Fibroblast of peridontal ligament (primary cell): Measurements from ENCODE around the gene YBX2.

Experiments used
- DNase-seq: peaks from one replicate; pipeline ENCODE4 v3.0.0-alpha.2; 2010; ENCODE audit errors: extremely low read depth

Gene YBX2

DNA sequence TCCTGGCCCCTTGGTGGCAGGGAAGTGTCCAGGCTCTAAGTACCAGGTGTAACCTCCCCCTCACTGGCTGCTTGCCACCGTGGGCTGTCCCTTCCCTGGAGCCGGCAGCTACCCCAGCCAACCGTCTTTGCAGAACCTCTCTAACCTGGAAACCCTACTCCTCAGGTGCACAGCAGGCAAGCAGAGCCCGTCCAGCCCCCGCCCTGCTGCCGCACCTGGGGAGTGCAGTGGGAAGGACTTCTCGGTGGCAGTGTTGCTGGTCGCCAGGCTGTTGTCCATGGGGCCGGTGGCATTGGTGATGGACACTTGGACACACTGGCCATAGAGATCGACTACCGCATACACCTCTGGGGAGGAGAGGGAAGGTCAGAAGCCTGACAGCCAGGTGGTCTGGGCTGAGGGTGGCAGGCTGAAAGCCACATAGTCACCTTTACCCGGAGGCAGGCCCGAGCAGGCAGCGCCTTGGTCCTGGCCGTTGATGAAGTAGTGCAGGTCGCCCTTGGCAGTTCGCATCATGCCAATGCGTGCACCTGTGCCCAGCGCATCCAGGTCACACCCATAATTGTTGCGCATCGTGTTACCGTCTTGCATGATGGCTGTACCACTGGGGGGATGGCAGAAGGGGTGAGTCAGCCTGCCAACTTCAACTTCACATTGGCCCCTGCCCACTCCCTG, 28.2 kb upstream of the YBX2 start:
- no peak for DNase-seq

DNA sequence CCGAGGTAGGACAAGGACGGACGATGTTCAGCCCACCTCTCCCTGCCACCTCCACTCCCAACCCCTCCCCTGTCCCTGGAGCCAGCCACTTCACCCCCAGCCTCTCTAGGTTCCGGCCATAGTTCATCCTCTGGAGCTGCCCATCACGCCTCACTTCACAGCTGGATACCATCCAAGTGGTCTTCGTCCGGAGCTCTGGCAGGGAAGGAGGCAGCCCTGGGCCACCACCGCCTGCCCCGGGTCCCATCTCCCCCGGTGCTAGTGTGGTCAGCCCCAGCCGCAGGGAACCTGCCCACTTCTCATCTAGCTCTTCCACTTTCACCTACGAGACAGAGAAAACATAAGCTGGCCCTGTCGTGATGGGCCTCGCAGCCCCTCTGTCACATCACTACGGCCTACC, 27.0 kb upstream of the YBX2 start:
- no peak for DNase-seq

DNA sequence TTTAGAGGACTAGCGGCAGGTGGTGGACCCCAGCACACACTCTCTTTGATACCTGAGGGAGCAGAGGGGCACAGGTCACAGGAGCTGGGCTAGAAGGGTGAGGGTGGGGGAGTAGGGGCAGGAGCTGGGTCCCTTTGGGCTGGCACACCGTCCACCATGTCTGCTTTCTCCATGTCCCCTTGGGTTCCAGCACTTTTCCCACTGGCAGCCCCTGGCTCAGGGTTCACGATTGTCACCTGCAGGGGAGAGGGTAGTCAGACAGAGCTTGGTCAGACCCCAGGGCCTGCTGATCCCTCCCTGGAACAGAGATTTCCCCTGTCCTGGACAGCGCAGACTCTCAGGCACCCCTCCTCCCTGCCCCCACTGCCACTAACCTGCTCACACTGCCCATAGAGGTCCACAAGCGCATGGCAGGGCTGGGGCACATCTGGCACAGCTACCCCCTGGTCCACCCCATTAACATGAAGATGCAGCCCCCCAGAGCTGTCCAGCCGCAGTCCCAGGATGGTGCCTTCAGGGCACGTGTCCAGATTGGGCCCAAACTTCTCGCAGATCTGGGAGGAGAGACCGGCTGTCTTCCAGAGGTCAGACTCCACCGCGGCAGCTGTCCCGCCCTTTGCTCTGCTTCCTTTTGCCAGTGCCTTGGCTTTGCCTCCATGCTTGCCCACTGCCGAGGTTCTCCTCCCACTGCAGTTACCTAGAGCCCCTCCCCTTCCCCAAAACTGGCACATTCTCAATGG, 23.9 kb upstream of the YBX2 start:
- no peak for DNase-seq

- DNase-seq, result no peak
These were observed 22.8 kb upstream of the YBX2 start for GRCh38 chr17:7317161-7317803.

- no peak for DNase-seq
These were observed 21.3 kb upstream of the YBX2 start for GRCh38 chr17:7315570-7316235.

DNA sequence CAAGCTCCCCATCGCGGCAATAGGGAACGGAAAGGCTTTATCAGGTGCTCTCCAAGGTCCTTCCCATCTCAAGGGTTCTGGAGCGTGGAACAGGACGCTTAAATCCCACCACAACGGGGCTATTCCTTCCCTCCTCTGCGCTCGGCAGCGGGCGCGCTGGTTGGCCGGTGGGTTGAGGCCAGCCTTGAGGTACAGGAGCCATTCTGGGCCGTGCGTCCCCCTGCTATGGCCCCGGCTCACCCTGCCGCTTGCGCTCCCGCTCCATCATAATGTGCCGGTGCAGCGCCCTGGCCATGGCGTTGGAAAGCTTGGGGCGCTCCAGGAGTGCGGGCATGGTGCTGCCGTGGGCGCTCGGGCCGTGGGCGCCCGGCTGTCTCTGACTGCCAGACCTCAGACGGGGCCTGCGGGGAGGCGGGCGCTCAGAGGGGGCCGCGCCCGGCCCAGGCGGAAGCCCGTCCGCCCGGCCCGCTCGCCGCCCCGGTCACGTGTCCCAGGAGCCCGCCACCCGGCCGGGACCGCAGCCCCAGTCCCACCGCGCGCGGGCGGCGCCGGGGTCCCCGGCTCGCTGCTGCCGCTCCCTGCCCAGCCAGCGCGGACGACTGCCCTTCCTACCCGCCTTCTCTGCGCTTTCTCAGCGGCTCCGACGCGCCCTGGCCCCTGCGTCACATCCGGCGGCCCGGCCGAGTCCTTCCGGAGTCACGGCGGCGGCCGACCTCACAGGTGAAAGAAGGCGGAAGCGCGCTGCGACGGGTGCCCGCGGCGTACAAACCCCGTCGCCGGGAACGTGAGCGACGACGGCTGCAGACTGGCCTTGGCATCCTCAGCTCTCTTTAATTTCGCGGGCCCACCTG, 20.5 kb upstream of the YBX2 start, which contains the start of gene GPS2:
TSS of gene GPS2 (minus strand) at position 642 of the 851 bp plus-strand sequence. CDS start at position 334, 308 bp downstream.
- peak; percentile 64 for DNase-seq

DNA sequence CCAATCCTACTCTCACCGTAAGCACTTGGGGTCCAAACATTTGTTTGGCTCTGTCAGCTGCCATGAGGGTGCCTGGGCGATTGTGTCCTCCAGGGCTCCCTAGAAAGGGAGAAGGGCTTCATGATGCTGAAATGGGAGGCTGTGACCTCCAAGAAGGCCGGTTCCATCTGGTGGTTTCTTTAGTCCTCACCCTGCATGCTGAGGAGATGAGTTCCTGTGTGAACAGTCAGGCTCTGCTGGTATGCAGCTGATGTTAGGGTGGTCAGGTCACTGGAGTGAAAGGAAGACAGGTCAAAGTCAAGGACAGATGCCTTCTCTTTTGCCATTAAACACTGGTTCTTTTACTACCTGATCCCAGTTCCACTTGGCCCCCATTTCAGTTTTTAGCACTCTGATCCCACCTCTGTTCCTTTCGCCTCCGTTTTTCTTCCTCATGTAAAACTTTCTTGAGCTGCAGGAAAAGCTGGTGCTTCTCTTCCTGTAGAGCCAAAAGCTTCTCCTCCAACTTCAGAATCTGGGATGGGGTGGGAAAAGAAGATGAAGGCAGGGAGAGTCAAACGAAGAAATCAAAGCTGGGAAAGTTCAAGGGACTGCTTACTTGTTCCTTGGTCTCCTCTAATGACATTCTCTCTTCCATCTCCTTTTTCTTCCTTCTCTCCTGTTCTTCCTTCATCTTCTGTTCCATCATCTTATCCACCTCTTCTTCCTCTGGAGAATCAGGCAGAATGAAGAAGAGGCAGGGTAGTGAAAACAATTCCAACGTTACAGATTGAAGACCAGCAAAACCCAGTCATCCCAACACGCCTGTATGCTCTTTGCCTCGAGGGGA, 19.7 kb upstream of the YBX2 start:
- DNase-seq, result no peak

- DNase-seq, result no peak
These were observed 18.9 kb upstream of the YBX2 start for GRCh38 chr17:7313088-7313889.

- no peak for DNase-seq
These were observed 18.1 kb upstream of the YBX2 start for GRCh38 chr17:7312432-7313087.

- no peak for DNase-seq
These were observed 16.8 kb upstream of the YBX2 start for GRCh38 chr17:7311110-7311705.

GRCh38 chr17:7309628-7310027, 15.2 kb upstream of the YBX2 start:
- no peak for DNase-seq

DNA sequence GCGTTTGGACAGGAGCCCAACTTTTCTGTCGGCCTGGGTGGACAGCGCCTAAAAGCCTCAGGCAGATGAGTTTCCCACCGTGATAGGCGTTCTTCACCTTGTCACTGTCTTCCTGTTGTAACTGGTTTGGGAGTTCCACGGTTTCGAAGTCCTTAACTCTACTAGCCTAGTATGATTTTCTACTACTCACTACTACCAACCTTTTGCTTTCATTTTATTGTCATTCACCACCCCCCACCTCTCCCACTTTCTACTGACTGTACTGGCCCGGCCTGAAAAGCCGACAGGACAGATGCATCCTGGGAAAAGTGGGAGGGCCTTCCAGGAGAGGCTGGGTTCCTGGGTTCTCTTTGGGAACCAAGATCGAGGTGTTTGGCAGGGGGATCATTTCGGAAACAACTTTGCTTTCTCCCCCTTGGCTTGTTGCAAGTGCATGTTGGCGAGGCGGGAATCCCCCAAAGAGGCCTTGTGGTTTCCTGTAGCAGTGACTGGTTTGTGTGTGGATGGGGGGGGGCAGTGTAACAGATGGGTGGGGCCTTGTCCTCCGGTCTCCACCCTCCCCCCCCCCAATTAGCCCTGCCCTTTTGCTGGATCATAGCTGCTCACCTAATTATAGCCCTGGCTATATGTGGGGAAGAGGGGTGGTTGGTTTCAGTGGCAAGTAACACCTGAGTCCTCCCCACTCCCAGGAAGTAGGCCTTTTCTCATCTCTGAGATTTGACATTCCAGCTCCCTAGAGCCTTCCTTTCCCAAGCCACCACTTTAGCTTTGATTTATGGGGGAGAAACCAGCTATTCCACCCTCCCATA, 14.4 kb upstream of the YBX2 start:
- peak; percentile 78 for DNase-seq

- peak; percentile 22 for DNase-seq
These were observed 13.5 kb upstream of the YBX2 start for GRCh38 chr17:7307686-7308624.

- peak; percentile 100 for DNase-seq
These were observed 12.7 kb upstream of the YBX2 start, which contains the start of gene EIF5A for GRCh38 chr17:7306911-7307685. EIF5A (plus strand) TSS chr17:7307628; CDS start chr17:7309636, 2,008 bp downstream.

GRCh38 chr17:7304179-7304578, 9.7 kb upstream of the YBX2 start:
- no peak for DNase-seq
